NCI-H2227 (cell line): Measurements from ENCODE around the gene RLF.

ENCODE experiments used
- DNase-seq: peaks from one replicate; lab custom pipeline; 2025; ENCODE audit not compliant: unreplicated experiment; lab: John Stamatoyannopoulos, UW

Gene RLF

GRCh38 chr1:40240390-40240789, 79.2 kb downstream of the RLF start:
- DNase-seq: no peak

DNA sequence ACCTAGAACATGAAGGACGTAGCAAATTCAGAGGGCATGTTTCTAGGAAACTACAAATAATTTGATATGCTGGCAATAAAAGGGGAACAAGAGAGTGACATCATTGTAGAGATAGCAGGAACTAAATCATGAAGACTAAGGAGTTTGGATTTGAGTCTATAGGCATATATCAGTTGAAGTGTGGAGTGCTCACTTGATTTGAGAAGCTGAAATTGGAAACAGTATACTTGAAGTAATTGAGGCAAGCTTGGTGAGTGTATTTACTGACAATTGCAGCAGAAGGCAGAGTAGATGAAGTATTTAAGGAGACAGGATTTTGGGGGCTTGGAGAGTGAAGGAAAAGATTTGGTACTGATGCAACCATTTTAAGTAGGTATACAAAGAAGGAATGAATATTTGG, 80.2 kb downstream of the RLF start:
- no peak for DNase-seq

DNA sequence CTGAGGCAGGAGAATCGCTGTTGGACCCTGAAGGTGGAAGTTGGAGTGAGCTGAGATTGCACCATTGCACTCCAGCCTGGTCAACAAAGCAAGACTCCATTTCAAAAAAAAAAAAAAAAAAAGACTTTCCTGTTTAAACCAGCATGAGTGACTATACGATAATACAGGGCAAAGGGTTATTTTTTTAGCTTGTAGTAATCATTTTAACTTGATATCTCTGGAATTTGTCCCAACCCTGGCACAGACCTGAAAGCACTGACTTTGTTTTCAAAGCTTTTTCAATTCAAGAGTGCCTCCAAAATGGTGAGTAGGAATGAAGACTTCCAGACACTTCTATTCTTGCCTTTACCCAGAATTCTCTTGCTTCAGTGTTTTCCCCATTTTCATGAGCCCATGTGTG, 82.2 kb downstream of the RLF start:
- DNase-seq: no peak

GRCh38 chr1:40244138-40244744, 83.1 kb downstream of the RLF start:
- no peak for DNase-seq

DNA sequence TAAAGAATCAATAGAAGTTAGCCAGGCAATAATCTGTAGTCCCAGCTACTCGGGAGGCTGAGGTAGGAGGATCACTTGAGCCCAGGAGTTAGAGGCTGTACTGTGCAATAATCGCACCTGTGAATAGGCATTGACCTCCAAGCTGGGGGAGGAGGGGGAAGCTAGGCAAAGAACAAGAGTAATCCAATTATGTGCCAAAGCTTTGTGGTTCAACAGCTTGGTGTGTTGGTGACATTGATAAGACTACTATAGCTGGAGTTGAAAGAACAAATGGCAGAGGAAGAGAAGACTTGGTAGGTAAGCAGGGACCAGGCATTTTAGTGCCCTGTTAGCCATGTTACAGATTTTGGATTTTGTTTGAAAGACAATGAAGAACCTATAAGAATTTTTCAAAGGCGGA, 84.5 kb downstream of the RLF start:
- no peak for DNase-seq

- no peak for DNase-seq
Measured at GRCh38 chr1:40247655-40248054, 86.5 kb downstream of the RLF start, which contains the start of gene TMCO2. Gene TMCO2, plus strand, starts transcription at chr1:40247937. Its CDS starts 57 bp downstream, at chr1:40247994.

- DNase-seq: no peak
Measured at GRCh38 chr1:40248412-40248811, 87.2 kb downstream of the RLF start.

- DNase-seq: no peak
Measured at GRCh38 chr1:40251456-40251855, 90.3 kb downstream of the RLF start.

DNA sequence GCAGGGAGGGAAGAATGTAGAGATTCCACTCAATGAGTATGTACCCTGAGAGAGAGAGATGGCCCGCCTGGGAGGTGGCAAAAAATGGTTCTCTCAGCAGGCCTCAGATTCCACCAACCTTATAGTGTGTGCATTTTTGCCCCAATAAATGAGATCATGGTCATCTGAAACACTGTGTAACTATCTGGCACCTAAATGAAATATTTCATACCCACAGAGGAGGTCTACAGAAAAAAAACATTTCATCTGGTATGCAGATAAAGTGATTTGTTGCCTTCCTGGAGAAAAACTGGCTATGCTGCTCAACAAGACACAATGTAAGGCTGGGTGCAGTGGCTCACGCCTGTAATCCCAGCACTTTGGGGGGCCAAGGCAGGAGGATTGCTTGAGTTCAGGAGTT, 91.4 kb downstream of the RLF start:
- no peak for DNase-seq

GRCh38 chr1:40255231-40255630, 94.0 kb downstream of the RLF start:
- no peak for DNase-seq

DNA sequence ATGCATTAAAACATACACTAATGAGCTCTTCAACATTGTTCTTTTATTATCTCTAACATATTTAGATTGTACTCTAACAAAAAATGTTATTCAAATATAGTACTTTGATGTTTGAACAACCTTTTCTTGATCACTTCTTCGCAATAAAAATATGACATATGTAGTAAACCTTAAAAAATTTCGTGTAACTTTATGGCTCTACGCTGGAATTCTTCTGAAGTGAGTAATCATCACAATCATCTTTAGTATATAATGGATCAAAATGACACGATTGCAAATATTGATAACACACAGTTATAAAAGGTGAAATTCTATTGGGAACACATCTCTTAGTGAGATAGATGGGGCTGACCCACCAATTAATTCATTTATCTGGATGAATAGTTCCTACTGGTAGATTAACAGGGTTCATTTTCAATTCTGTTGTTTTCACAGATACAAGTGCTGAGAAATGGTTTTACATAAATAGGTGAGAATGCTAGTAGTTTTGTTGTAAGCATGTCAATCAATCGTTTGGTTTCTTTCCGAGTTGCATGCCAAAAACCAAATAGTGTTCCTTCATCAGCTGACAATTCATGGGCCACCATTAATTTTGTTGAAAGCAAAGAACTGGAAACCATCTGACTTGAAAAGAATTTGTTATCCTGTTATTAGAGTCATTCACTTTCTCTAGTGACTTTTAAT, 95.4 kb downstream of the RLF start:
- no peak for DNase-seq

- DNase-seq: no peak
Measured at GRCh38 chr1:40257313-40257687, 96.1 kb downstream of the RLF start.

GRCh38 chr1:40257688-40258444, 96.7 kb downstream of the RLF start, which contains the start of gene ZMPSTE24:
Gene ZMPSTE24, plus strand, starts transcription at chr1:40258236. Its CDS starts 36 bp downstream, at chr1:40258272.
- DNase-seq: peak; percentile 98

DNA sequence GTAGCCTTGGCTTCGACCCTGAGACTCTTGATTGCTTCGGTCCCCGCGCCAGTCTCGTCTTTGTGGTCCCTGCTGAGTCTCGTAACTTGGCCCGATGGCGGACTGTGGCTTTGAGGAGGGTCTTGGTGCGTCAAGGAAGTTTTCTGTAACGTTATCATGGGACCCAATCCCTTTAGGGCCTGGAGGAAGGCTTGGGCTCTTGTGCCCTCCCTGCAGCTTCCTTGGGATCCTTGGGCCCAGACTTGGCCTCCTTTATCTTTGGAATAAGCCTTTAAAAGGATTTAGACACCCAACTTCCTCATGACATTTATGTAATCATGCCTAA, 97.2 kb downstream of the RLF start:
- peak; percentile 52 for DNase-seq

DNA sequence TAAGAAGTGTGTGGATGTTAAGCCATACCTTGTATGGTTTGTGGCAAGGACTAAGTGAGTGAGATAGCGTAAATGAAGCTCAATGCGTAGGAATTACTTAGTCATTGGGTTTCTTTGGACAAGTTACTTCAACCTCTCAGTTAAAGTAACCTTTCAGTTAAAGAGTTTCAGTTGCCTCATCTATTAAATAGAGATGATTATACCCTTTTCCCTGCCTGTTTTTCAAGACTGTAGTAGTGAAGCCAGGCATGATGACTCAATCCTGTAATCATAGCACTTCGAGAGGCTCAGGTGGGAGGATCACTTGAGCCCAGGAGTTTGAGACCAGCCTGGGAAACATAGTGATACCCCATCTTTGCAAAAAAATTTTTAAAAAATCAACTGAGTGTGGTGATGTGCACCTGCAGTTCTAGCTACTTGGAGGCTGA, 103.2 kb downstream of the RLF start:
- DNase-seq: peak; percentile 51

DNA sequence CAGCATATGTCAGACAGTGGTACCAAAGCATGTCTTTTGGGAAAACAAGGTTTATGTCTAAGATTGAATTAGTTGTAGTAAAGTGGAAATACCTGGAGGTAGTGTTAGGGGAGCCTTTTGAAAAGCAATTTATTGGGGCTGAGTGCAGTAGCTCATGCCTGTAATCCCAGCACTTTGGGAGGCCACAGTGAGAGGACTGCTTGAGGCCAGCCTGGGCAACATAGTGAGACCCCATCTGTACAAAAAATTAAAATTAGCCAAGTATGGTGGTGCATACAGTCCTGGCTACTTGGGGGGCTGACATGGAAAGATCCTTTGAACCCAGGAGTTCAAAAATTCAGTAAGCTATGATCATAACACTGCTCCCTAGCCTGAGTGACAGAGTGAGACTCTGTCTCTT, 104.1 kb downstream of the RLF start:
- no peak for DNase-seq

DNA sequence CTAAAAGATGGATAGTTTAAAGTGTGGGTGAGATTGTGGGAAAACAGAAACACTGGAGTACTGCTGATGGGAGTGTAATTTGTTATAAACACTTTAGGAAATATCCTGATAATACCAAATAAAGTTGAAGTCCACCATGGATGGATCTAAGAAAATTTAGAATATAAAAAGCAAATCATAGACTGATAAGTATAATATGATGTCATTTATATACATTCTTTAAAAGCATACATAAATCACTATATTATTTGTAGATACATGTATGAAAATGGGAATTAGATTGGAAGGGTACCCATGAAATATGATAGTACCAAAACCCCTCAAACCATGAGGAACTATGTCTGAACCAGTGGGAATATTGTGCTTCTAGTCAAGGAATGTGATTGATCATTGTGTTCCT, 104.7 kb downstream of the RLF start:
- no peak for DNase-seq

- no peak for DNase-seq
Measured at GRCh38 chr1:40266786-40267535, 105.8 kb downstream of the RLF start.

GRCh38 chr1:40267767-40268187, 106.6 kb downstream of the RLF start:
- no peak for DNase-seq

DNA sequence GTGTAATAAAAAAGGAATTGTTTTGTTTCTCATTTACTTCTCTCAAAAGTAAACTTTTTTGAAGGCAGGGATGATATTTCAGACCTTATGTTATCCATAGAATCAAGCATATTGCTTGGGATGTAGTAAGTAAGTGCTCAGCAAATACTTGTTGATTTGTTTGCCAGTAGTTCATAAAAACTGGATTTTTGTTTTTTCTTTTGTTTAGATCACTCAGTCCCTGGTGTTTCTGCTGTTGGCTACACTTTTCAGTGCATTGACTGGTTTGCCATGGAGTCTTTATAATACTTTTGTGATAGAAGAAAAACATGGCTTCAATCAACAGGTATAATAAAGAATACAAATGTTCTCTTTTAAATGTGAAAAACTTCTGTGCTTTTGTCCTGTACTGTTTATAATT, 107.0 kb downstream of the RLF start:
- no peak for DNase-seq

DNA sequence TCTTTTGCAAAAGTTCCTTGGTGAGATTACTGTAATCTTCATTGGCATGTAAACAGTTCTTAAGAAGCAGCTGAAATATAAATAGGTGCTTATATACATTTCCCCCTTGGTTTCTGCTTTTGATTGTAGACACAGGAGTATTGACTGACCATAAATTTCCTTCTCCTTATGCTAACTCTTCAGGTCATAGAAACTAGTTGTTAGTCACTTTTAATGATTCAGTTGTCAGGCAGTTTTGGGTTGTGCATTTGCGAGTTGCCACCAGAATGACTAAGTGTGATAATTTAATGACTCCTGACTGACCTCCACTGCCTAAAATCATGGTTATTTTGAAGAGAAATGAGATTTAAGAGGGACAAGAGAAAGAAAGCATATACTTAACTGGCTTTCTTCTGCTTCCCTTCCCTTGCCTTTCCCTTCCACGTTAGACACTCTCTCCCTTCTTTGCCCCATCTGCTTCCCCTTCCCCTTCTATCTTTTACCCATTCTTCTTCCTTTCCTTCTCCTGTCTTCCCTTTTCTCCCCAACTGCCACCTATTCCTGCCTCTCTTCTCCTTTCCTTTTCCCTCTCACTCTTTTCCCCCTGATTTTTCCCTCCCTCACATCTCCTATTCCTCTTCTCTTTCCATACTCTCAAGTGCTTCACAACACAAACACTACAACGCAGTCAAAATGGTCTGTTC, 109.1 kb downstream of the RLF start:
- no peak for DNase-seq
